Measurements from ENCODE around the gene SNAPIN. TPM values are rescaled to one million over a fixed set of nuclear protein-coding genes. Genes with fewer than 3 reads are reported as not detected.
A peak's percentile ranks its signal among the peaks of the same experiment; 100 is the strongest.

Gene SNAPIN
- total RNA-seq, 1 experiment from 2014 or later: 34.1 TPM

GRCh38 chr1:153617663-153618062 is 40.8 kb upstream of the SNAPIN start:
- Mint-ChIP-seq H3K9me3 (ENCODE audit: unreplicated experiment) (no peaks in the 10 kb centered on the region), H3K27me3 (ENCODE audit: insufficient read depth, unreplicated experiment) (no peaks in the 10 kb centered on the region), H3K4me1 (ENCODE audit: low read depth, unreplicated experiment) (peaks cover 32% of the 10 kb centered on the region), H3K36me3 (ENCODE audit: insufficient read depth, unreplicated experiment) (peaks cover 95% of the 10 kb centered on the region), H3K27ac (ENCODE audit: unreplicated experiment) (peak overlapping the region; percentile 96), H3K4me3 (ENCODE audit: unreplicated experiment) (peak overlapping the region; percentile 74)
- TF ChIP-seq CTCF (IDR thresholded peaks at IDR 0.05; ENCODE audit: insufficient read depth in 1 of 2, low read depth in 1 of 2, low read length in 1 of 2, severe bottlenecking in 1 of 2, unreplicated experiment in 1 of 2): peak; percentile 80 to 84
- peaks cover 34% of the 10 kb centered on the region for H3K4me1 ChIP-seq
- no peaks in the 10 kb centered on the region for H3K27me3 ChIP-seq (replicated peaks; ENCODE audit: control insufficient read depth, insufficient read depth, low read length)
- peak; percentile 88 to 91 for DNase-seq
- BruUV-seq (replicated peaks): no TSS peak
- H3K9me3 ChIP-seq: no peaks in the 10 kb centered on the region
- intact Hi-C loops (cut with micrococcal nuclease; ENCODE audit: unreplicated experiment): loop anchor here (1.0 kb wide), 2 partner anchors 45 to 106 kb away; no protein-coding TSS in a partner anchor
- H3K36me3 ChIP-seq (ENCODE audit: control insufficient read depth, insufficient read depth, low read length): no peaks in the 10 kb centered on the region
- ChIA-PET POLR2A (interaction anchor here (1.3 to 3.8 kb wide), 3 partner anchors 9 to 39 kb away, joined by 3 to 43 read pairs (median 25); partner anchors contain the start of gene S100A13), CTCF (interaction anchor here (0.6 to 3.8 kb wide), 11 partner anchors 10 to 138 kb away, joined by 3 to 56 read pairs (median 4); partner anchors contain the start of genes CHTOP, S100A1, S100A13 and S100A6)
- no peak overlapping the region for H3K4me3 ChIP-seq (ENCODE audit: low read depth, low read length)

GRCh38 chr1:153619171-153619570 is 39.3 kb upstream of the SNAPIN start:
- H3K4me3 ChIP-seq (ENCODE audit: low read depth, low read length): no peak overlapping the region
- no peaks in the 10 kb centered on the region for H3K27me3 ChIP-seq (replicated peaks; ENCODE audit: control insufficient read depth, insufficient read depth, low read length)
- peaks cover 26% of the 10 kb centered on the region for H3K4me1 ChIP-seq
- ChIA-PET POLR2A (interaction anchor here (3.8 kb wide), 1 partner anchor 8 kb away, joined by 43 read pairs; the partner anchor contains the start of gene S100A13), CTCF (interaction anchor here (1.0 to 3.8 kb wide), 6 partner anchors 8 to 84 kb away, joined by 3 to 56 read pairs (median 5); partner anchors contain the start of genes CHTOP, S100A1, S100A13 and S100A6)
- H3K27me3 Mint-ChIP-seq (ENCODE audit: insufficient read depth, unreplicated experiment): no peaks in the 10 kb centered on the region
- peaks cover 35% of the 10 kb centered on the region for H3K4me1 Mint-ChIP-seq (ENCODE audit: low read depth, unreplicated experiment)
- BruUV-seq (replicated peaks): no TSS peak
- DNase-seq: no peak
- H3K36me3 Mint-ChIP-seq (ENCODE audit: insufficient read depth, unreplicated experiment): peaks cover 95% of the 10 kb centered on the region
- H3K27ac Mint-ChIP-seq (ENCODE audit: unreplicated experiment): no peak overlapping the region
- H3K9me3 ChIP-seq: no peaks in the 10 kb centered on the region
- TF ChIP-seq CTCF (IDR thresholded peaks at IDR 0.05; ENCODE audit: insufficient read depth in 1 of 2, low read depth in 1 of 2, low read length in 1 of 2, severe bottlenecking in 1 of 2, unreplicated experiment in 1 of 2): no peak
- intact Hi-C loops (cut with micrococcal nuclease; ENCODE audit: unreplicated experiment): no loop called here
- no peak overlapping the region for H3K4me3 Mint-ChIP-seq (ENCODE audit: unreplicated experiment)
- no peaks in the 10 kb centered on the region for H3K9me3 Mint-ChIP-seq (ENCODE audit: unreplicated experiment)
- no peaks in the 10 kb centered on the region for H3K36me3 ChIP-seq (ENCODE audit: control insufficient read depth, insufficient read depth, low read length)

GRCh38 chr1:153623101-153623500 is 35.4 kb upstream of the SNAPIN start:
- intact Hi-C loops (cut with micrococcal nuclease; ENCODE audit: unreplicated experiment): no loop called here
- Mint-ChIP-seq H3K27ac (ENCODE audit: unreplicated experiment) (no peak overlapping the region), H3K36me3 (ENCODE audit: insufficient read depth, unreplicated experiment) (peaks cover 94% of the 10 kb centered on the region), H3K4me1 (ENCODE audit: low read depth, unreplicated experiment) (peaks cover 16% of the 10 kb centered on the region), H3K4me3 (ENCODE audit: unreplicated experiment) (no peak overlapping the region), H3K27me3 (ENCODE audit: insufficient read depth, unreplicated experiment) (no peaks in the 10 kb centered on the region), H3K9me3 (ENCODE audit: unreplicated experiment) (no peaks in the 10 kb centered on the region)
- ChIA-PET POLR2A (interaction anchor here (1.3 kb wide), 1 partner anchor 11 kb away, joined by 4 read pairs; the partner anchor contains the start of gene CHTOP), CTCF (no interaction called here)
- Histone ChIP-seq H3K4me1 (peaks cover 20% of the 10 kb centered on the region), H3K27me3 (replicated peaks; ENCODE audit: control insufficient read depth, insufficient read depth, low read length) (no peaks in the 10 kb centered on the region), H3K9me3 (no peaks in the 10 kb centered on the region), H3K4me3 (ENCODE audit: low read depth, low read length) (no peak overlapping the region), H3K36me3 (ENCODE audit: control insufficient read depth, insufficient read depth, low read length) (no peaks in the 10 kb centered on the region)
- no peak for DNase-seq
- no TSS peak for BruUV-seq (replicated peaks)
- TF ChIP-seq CTCF (IDR thresholded peaks at IDR 0.05; ENCODE audit: insufficient read depth in 1 of 2, low read depth in 1 of 2, low read length in 1 of 2, severe bottlenecking in 1 of 2, unreplicated experiment in 1 of 2): no peak
